Suprapubic skin (tissue), 4 donors: ENCODE data around the gene FLRT2. TPM values are rescaled to one million over a fixed set of nuclear protein-coding genes. Genes with fewer than 3 reads are reported as not detected.

Source experiments
- DNase-seq, 2 donors: peaks; one replicate each; pipeline ENCODE4 v3.0.0-alpha.2; 2019; ENCODE audit warnings: low spot score in 2 of 2
- H3K27ac ChIP-seq: fragments of 200-600 bp; sonication (generic); one replicate; pipeline ENCODE4 v1.5.1; 2019
- H3K27me3 ChIP-seq: fragments of 200-600 bp; sonication (generic); one replicate; pipeline ENCODE4 v1.5.1; 2019
- H3K36me3 ChIP-seq: fragments of 200-600 bp; sonication (generic); one replicate; pipeline ENCODE4 v1.5.1; 2019
- H3K4me1 ChIP-seq: fragments of 200-600 bp; sonication (generic); one replicate; pipeline ENCODE4 v1.5.1; 2019
- H3K4me3 ChIP-seq: fragments of 200-600 bp; sonication (generic); one replicate; pipeline ENCODE4 v1.5.1; 2019; ENCODE audit warnings: mild to moderate bottlenecking
- H3K9me3 ChIP-seq: fragments of 200-600 bp; sonication (generic); one replicate; pipeline ENCODE4 v1.5.1; 2019
- CTCF ChIP-seq, 2 donors: fragments of 200-600 bp in 1 of 2; fragments of 450-650 bp in 1 of 2; sonication (generic) in 1 of 2; IDR thresholded peaks; one replicate each; pipeline ENCODE4 v1.5.1; 2016 to 2019; ENCODE audit warnings: antibody characterized with exemption in 2 of 2, mild to moderate bottlenecking in 1 of 2, moderate library complexity in 1 of 2
- EP300 ChIP-seq: sonication (generic); formaldehyde crosslinking; IDR thresholded peaks from one replicate; pipeline ENCODE4 v1.6.1; 2017; ENCODE audit warnings: antibody characterized with exemption
- POLR2A ChIP-seq, 2 donors: fragments of 450-650 bp; IDR thresholded peaks; one replicate each; pipeline ENCODE4 v1.6.1; 2017; ENCODE audit warnings: antibody characterized with exemption in 2 of 2, mild to moderate bottlenecking in 2 of 2, moderate library complexity in 2 of 2
- POLR2AphosphoS5 ChIP-seq, 3 donors: sonication (generic); formaldehyde crosslinking; IDR thresholded peaks; one replicate each; pipeline ENCODE4 v1.6.1; 2017; ENCODE audit warnings: antibody characterized with exemption in 3 of 3
- WGBS: methylation state at CpG from one replicate; pipeline ENCODE4 v1.1.5; 2018; 5-methylcytosine and 5-hydroxymethylcytosine counted together
- total RNA-seq, 4 donors: library from RNA; depleted of rRNA; stranded (reverse); fragments of >200 nt; gene quantifications; one replicate each; pipeline ENCODE4 v1.1.0, GENCODE V29; 2016

Gene FLRT2
- total RNA-seq, 4 donors from 2014 or later: 21.5 to 41.4 (median 28.0) TPM

DNA sequence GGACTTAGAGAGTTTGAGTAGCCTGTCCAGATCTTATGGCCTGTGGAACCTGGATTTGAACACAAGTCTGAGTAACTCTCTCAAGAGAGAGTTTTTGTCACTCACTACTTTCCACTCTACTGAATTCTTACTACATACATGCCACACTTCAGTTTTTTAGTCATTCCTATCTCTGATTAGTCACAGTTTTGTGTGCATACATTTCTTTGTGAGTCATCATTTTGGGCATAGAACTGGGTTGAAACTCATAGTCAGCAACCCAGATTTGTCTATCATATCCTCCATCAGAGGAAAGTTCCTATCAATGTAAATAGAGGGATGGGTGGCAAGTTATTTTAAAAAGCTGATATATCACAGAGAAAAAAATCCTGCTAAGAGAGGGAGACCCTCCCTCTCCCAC lies 42.9 kb downstream of the FLRT2 start:
- Histone ChIP-seq H3K4me3 (no peak overlapping the region), H3K9me3 (no peaks in the 10 kb centered on the region), H3K36me3 (no peaks in the 10 kb centered on the region), H3K27me3 (no peaks in the 10 kb centered on the region), H3K4me1 (peaks cover 10% of the 10 kb centered on the region), H3K27ac (no peak overlapping the region)
- DNase-seq: no peak
- TF ChIP-seq POLR2AphosphoS5 (IDR thresholded peaks at IDR 0.05) (no peak), POLR2A (IDR thresholded peaks at IDR 0.05) (no peak), CTCF (IDR thresholded peaks at IDR 0.05) (no peak), EP300 (no peak)

DNA sequence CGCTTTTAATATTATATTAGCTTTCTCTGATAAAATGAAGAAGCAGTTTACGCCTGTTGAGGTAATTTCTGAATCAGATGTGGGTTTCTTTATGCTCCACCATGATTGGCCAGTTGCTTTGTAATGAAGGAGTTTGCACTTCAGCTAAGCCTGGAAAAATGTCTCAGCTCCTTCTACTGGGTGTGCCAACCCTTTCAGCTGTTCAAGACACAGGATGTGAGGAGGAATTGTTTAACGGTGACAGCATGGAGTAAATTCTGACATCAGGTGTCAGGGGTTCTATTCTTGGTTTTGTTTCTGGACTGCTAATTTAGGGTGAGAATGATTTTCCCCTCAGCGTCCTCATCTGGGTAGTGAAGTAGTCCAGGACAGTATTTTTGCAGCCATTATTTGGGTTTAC lies 43.5 kb downstream of the FLRT2 start:
- TF ChIP-seq EP300: no peak
- TF ChIP-seq POLR2A (IDR thresholded peaks at IDR 0.05): no peak
- TF ChIP-seq POLR2AphosphoS5 (IDR thresholded peaks at IDR 0.05): no peak
- no peak for TF ChIP-seq CTCF (IDR thresholded peaks at IDR 0.05)
- H3K4me3 ChIP-seq: no peak overlapping the region
- H3K36me3 ChIP-seq: no peaks in the 10 kb centered on the region
- peaks cover 10% of the 10 kb centered on the region for H3K4me1 ChIP-seq
- H3K9me3 ChIP-seq: no peaks in the 10 kb centered on the region
- H3K27ac ChIP-seq: no peak overlapping the region
- 87% methylated on average over 4 of the region's 4 CpGs for WGBS
- no peak for DNase-seq
- no peaks in the 10 kb centered on the region for H3K27me3 ChIP-seq

DNA sequence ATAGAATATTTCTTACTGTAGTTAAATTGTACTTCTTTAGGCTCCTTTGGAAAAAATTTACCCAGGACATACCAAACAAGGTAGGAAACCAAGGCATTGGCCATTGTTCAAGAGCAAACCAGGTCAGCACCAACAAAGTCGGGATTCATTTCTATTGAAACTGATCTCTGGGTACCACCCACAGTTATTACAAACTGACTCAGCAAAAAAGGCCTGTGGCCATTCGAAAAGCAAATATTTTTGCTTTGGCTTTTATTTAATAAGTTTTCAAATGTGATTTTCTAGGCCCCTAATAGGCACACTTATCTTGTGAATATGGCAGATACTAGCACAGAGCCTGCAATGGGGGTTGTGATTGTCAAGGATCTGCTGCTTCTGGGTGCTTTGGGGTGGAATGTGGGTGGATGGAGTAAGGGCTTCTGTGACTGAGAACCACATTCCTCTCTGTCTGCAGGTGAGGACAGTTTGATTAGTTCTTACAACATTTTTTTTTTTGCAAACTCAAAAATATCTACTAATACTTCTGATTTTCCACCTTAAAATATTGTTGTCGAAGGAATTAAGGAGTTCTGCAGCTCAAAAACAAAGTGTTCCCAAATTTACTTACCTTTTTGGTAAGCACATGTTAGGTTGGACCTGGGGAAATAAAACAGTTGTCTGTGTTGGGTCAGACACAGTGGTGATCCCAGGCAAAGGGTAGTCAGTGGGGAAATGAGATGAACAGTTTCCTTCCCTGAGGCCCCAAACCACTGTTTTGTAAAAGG lies 45.1 kb downstream of the FLRT2 start:
- H3K4me1 ChIP-seq: peaks cover 10% of the 10 kb centered on the region
- no peak overlapping the region for H3K4me3 ChIP-seq
- no peak overlapping the region for H3K27ac ChIP-seq
- WGBS: 63% methylated on average over 3 of the region's 3 CpGs
- H3K36me3 ChIP-seq: no peaks in the 10 kb centered on the region
- TF ChIP-seq CTCF (IDR thresholded peaks at IDR 0.05): no peak
- TF ChIP-seq POLR2A (IDR thresholded peaks at IDR 0.05): no peak
- TF ChIP-seq EP300: no peak
- DNase-seq: no peak
- H3K27me3 ChIP-seq: no peaks in the 10 kb centered on the region
- no peaks in the 10 kb centered on the region for H3K9me3 ChIP-seq

- TF ChIP-seq EP300 (no peak), POLR2A (IDR thresholded peaks at IDR 0.05) (no peak), POLR2AphosphoS5 (IDR thresholded peaks at IDR 0.05) (no peak), CTCF (IDR thresholded peaks at IDR 0.05) (no peak)
- Histone ChIP-seq H3K36me3 (no peaks in the 10 kb centered on the region), H3K4me1 (peaks cover 10% of the 10 kb centered on the region), H3K27ac (no peak overlapping the region), H3K9me3 (no peaks in the 10 kb centered on the region), H3K27me3 (no peaks in the 10 kb centered on the region), H3K4me3 (no peak overlapping the region)
- DNase-seq: no peak
- WGBS: 81% methylated on average over 1 of the region's 1 CpG
Observed at GRCh38 chr14:85575617-85575898, 45.6 kb downstream of the FLRT2 start.

DNA sequence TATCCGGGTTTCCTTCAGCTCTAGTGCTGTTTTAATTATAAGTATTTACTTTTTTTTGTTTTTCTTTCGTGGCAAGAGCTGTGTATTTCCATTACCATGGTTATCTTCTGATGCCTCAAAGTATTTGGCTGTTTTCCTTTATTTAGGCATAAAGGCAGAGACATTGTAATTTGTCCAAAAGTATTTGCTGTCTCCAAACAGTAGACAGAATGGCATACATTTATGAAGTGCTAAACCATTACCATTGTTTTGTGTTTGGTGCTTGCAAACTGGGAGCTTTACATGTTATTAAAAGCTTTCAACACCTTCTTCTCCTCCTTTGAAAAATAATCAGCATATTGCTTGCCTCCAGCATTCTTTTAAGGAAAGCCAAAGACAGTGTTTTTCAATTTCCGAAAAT lies 46.3 kb downstream of the FLRT2 start:
- TF ChIP-seq EP300: no peak
- no peak for TF ChIP-seq POLR2AphosphoS5 (IDR thresholded peaks at IDR 0.05)
- TF ChIP-seq POLR2A (IDR thresholded peaks at IDR 0.05): no peak
- TF ChIP-seq CTCF (IDR thresholded peaks at IDR 0.05): no peak
- H3K27me3 ChIP-seq: no peaks in the 10 kb centered on the region
- H3K36me3 ChIP-seq: no peaks in the 10 kb centered on the region
- no peaks in the 10 kb centered on the region for H3K9me3 ChIP-seq
- no peak overlapping the region for H3K4me3 ChIP-seq
- DNase-seq: no peak
- no peak overlapping the region for H3K27ac ChIP-seq
- 48% methylated on average over 3 of the region's 3 CpGs for WGBS
- peaks cover 10% of the 10 kb centered on the region for H3K4me1 ChIP-seq
